ENCODE data around the gene SORT1. TPM values are rescaled to one million over a fixed set of nuclear protein-coding genes. Genes with fewer than 3 reads are reported as not detected.
"Not testable (repeated sequence)": the region's sequence is repeated elsewhere in the genome, so short reads cannot be mapped to it uniquely, and the experiment has no call there.

The SORT1 gene
- total RNA-seq, 1 donor from 2014 or later = 48.2 TPM

DNA sequence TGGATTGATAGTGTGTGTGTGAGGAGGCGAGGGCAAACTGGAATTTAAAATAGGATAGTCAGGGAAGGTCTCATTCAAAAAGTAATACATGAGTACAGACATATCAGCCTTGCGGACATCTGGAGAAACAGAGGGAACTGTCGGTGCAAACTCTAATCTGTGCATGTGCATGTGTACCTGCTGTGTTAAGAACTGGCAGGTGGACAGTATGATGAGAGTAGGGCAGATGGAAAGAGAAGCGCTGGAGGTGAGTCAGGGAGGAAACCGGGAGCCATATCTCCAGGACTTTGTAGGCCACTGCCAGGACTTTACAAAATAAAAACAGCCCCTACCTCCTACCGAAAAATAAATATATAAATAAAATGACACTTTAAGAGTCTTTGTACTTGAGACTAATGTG lies 59.6 kb downstream of the SORT1 start:
- no peak for DNase-seq

DNA sequence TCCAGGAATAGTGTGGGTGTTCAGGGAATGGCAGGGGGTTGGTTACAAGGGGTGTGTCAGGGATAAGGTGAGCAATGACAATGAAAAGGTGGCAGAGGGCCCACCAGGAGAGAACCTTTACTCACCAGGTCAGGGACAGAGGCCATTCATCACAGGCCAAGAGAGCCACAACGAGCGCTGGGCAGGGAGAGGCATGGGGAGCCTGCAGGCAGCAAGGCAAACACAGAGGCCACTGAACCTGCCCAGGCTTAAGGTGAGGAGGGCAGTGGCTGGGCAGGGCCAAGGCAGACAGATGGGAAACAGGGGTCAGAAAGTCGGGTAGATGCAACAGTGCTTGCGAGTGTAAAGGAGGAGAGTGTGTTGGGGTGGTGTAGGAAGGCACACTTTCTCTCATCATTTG lies 62.6 kb downstream of the SORT1 start:
- no peak for DNase-seq

DNA sequence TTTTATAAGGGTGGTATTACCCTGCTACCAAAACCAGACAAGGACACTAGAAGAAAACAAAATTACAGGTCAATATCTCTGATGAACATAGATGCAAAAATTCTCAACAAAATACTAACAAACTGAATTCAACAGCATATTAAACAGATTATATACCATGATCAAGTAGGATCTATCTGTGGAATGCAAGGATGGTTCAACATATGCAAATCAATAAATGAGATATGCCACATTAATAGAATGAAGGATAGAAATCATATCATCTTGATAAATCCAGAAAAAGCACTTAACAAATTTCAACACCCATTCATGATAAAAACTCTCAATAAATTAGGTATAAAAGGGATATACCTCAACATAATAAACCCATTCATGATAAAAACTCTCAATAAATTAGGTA lies 66.6 kb downstream of the SORT1 start:
- DNase-seq = no peak

DNA sequence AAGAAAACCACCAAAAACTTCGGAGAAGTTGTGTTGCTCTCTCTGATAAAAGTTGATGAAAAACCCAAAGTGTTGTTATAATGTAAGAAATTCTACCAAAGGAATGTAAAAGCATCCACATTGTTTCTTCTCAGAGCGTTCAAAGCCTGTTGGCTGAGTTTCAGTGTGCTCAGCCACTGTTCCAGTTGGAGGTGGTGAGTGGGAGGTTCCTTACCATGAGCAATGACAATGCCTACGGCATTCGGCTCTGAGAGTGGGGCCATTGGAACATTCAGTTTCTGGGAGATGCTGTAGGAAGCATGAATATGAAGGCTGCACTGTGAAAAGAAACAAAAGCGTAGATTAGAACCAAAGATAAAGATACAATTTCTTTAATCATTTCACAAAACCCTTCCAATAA lies 70.4 kb downstream of the SORT1 start:
- peak; percentile 59 for DNase-seq

DNA sequence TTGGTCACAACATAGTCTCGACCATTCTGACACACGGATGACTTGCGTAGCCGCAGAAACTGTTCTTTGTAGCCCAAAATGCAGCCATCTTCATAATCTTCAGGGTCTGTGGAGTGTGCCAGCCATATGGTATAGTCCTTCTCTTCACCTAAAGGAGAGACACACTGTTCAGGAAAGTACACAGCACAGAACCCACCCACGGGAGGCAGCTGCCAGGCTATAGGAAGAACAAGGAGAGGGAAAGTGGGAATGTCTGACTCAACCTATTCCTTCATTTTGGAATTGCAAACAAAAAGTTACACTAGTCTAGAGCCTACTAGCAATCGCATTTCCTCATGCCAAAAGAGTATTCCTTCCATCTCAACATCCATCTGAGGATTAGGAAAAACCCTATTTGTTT lies 74.7 kb downstream of the SORT1 start:
- peak; percentile 57 for DNase-seq

- no peak for DNase-seq
Observed at GRCh38 chr1:109319114-109319513, 78.6 kb downstream of the SORT1 start.

GRCh38 chr1:109316506-109316905 lies 81.2 kb downstream of the SORT1 start:
- no peak for DNase-seq

DNA sequence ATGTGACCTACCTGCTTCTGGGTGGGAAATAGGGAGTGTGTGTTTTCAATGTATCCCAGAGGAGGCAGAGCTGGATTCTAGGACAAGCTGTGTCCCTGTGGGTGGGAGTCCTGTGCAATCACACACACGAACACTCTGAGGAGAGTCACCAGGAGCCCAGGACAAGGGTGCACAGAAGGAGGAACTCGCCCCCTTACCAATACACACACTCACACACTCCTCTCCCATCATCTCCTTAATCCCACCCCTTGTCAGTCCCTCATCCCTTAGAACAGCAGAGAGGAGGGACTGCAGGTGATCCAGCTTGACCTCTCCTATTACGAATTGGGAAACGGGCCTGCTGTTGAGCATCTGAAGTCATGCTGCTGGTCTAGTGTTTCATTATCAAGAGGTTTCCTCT lies 82.4 kb downstream of the SORT1 start:
- DNase-seq = no peak

GRCh38 chr1:109314795-109315194 lies 82.9 kb downstream of the SORT1 start:
- DNase-seq = no peak

- DNase-seq = peak; percentile 74
Observed at GRCh38 chr1:109312978-109313775, 84.5 kb downstream of the SORT1 start.

DNA sequence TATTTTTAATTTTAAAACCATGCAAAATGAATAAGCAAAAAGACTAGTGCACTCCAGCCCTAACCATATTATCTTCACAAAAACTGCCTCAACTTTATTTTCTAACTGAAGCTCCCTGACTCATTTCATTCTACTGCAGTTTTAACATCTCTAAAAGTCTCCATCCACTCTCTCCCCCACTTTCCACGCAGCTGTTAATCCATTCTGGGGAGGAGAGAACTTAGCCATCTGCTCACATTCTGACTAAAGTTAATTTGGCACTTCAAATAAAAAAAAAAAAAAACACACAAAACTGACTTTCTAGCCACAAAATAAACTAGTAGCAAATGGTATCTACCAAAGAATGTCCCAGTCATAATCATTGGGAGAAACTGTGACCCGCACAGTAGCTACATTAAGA lies 85.5 kb downstream of the SORT1 start:
- DNase-seq = no peak

DNA sequence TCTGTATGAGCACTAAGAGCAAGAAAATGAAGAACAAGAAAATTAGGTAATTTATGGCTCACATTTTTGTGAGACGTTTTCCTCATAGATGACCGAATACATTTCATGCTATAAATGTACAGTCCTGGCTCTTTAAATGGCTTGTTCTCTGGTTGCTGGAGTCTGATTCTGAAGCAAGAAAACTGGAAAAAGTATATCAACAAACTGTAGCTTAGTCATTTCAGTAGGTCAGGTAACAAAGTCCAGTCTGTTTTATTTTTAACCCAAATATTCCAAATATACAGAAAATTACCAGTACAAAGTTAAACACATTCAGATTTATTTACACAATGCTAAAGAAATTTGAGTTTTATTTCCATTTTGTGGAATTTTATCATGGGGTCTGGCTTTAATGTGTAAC lies 88.4 kb downstream of the SORT1 start:
- no peak for DNase-seq

DNA sequence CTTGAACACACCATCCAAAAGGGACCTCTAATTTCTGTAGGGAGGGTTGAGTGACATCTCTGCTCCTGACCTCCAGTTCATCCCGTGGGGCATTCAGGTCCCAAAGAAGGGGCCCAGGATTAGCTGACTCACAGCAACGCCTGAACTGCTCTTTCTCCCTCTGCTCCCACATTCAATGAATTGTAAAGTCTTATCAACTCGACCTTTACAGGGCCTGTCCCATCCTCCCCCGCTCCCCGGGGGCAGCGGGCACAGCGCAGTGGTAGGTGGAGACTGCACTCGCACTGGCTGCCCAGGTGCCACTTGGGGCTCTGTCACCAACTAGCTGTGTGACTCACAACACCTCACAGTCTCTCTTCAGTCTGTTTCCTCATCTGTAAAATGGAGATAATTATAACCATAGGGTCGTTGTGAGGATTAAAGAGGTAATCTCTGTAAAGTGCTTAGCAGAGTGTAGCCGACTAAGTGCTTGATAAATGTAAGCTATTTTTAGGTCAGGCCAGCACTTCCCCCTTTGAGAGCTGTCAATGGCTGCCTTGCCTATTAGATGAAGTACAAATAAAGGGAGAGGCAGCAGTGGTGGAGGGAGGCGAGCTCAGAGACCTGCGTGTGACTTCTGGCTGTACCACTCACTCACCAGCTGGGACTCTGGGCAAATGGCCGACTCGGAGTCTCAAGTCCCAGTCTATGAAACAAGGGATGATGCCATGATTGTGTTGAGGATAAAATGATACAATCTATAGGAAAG lies 90.3 kb downstream of the SORT1 start:
- peak; percentile 44 for DNase-seq

DNA sequence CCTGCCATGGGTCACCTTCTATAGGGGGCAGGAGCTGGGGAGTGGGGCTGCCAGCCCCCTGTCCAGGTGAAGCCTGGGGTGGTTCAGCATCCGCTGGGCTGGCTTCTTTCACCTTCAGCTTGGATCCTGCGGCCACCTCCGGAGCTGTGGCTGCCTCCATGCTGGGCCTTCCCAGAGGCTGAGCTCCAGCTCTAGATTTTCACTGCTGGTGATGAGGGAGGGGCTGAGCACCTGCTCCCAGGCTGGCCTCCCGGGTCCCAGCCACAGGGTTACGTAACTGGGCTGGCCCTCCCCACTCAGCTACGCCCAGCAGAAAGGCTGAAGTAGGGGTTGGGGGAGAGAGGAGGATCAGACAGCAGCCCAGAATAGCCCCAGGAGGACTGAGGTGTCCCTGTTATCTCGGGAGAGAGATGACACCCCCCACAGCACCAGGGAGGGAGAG lies 90.9 kb downstream of the SORT1 start, which contains the start of gene MYBPHL:
TSS of gene MYBPHL (minus strand) at position 180 of the 442 bp plus-strand sequence. CDS start at position 160, 20 bp downstream.
- no peak for DNase-seq

DNA sequence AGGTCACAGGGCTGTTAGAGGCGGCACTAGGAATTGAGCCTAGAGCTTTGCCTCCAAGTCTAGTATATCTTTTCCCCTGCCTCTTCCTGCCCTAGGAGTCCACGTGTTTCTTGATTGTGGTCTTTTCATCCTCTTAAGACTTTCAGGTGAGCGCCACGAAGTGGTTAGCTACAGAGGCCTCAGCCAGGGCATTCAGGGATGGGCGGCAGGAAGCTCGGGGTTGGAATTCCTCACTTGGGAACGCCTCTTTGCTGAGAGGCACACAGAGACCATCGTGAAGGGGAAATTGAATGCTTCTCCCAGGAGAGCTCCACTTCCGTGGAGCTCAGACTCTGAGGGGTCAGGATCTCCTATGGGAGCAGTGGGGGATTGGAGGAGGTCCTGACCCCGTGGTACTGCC lies 91.7 kb downstream of the SORT1 start:
- DNase-seq = not testable (repeated sequence)

DNA sequence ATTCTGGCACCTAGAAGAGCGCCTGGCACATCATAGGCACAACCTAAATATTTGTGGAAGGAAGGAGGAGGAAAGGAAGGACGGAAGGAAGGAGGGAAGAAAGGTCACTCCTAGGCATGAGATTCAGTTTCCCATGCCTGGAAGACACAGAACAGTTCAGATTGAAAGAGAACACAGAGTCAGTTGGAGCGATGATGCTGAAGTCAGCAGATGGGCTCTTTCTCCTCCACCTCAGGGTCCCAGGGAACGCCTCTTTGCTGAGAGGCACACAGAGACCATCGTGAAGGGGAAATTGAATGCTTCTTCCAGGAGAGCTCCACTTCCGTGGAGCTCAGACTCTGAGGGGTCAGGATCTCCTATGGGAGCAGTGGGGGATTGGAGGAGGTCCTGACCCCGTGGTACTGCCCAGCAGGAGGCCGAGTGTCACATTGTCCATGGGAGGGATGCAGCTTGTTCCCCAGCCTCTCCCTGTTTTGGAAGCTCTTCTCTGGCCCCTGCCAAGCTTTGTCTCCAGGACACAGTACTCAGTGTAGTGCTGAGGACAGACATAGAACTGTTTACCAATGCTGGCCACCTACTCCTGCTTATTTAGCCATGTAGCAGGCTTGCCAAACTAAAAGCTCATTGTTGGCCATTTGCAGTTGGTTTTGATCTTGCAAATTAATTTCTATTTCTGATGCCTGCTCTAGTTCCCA lies 93.3 kb downstream of the SORT1 start:
- peak; percentile 86 for DNase-seq

GRCh38 chr1:109301874-109302273 lies 95.8 kb downstream of the SORT1 start:
- DNase-seq = no peak

DNA sequence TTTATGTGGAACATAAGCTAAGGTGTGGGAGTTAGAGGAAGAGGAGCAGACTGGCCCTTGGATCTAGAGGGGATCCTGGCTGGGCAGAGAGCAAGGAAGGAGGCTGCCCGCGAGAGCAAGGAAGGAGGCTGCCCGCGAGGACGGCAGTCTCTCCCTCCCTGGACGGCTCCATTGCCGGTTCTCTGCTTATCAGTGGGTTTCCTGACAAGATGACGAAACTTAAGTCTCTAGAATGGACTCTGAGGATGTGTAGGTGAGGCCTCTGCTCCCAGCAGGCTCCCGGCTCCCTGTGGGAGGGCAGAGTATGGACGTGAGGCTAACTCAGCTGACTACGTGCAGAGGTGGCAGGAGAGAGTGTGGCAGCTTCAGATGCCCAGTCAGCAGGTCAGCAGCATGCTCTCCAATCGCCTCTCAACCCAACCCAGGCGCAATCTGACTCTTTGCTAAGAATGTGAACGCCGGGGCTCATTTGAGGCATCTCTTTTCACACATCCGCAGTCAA lies 97.0 kb downstream of the SORT1 start:
- DNase-seq = no peak

GRCh38 chr1:109299558-109300343 lies 98.0 kb downstream of the SORT1 start:
- peak; percentile 78 for DNase-seq

GRCh38 chr1:109298666-109299557 lies 98.8 kb downstream of the SORT1 start:
- no peak for DNase-seq

- no peak for DNase-seq
Observed at GRCh38 chr1:109296782-109297181, 100.9 kb downstream of the SORT1 start.

Measured in occipital lobe (tissue), 2 donors.